ENCODE results near the gene PAM16.

Gene PAM16

DNA sequence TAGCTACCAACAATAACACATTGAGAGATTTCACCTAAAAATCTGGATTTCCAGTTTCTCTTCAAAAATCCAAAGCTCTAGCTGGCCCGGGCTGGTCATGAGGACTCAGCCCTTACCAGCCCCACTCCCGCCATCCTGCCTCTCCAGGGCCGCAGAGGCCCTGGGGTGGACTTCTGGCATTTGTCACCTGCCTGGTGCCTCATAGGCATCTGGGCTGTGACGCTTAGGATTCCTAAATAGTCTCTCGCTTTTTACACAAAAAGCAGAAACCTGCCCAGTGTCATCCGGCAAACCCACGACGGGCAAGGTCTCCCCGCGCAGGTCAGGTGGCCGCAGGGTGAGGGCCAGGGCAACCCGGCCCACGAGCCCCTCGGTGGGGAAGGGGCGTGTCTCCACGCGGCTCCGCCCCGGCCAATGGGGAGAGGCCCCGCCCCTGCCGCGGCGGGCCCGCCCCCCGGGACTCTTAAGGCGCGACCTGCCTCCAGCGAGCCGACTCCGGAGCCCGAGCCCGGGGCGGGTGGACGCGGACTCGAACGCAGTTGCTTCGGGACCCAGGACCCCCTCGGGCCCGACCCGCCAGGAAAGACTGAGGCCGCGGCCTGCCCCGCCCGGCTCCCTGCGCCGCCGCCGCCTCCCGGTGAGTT is 20.4 kb upstream of the PAM16 start, which contains the start of gene VASN:
TSS of gene VASN (plus strand) at position 492 of the 644 bp plus-strand sequence. CDS start 9,030 bp downstream, outside the sequence.
- DNase-seq (ENCODE audit: low read depth in 2 of 2): peak; percentile 54 to 60

GRCh38 chr16:4370570-4371356 is 19.6 kb upstream of the PAM16 start:
- no peak for DNase-seq (ENCODE audit: low read depth in 2 of 2)

DNA sequence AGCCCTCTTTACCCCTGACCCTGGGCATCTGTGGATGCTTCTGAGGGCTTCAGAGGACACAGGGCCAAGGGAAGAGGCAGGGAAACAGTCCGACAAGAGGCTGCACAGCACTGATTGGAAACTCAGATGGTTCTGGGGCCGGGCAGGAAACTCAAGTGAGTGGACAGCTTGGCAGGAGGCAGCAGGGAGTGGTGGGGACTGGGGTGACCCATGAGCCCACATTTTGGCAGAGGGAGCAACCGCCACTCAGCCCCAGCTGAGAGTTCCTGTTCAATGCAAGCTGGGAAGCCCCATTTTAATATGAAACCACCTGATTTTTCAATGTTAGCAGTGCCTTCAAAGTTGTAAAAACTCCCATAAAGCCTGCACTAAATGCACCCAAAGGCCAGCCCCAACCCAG is 19.0 kb upstream of the PAM16 start:
- no peak for DNase-seq (ENCODE audit: low read depth in 2 of 2)

DNA sequence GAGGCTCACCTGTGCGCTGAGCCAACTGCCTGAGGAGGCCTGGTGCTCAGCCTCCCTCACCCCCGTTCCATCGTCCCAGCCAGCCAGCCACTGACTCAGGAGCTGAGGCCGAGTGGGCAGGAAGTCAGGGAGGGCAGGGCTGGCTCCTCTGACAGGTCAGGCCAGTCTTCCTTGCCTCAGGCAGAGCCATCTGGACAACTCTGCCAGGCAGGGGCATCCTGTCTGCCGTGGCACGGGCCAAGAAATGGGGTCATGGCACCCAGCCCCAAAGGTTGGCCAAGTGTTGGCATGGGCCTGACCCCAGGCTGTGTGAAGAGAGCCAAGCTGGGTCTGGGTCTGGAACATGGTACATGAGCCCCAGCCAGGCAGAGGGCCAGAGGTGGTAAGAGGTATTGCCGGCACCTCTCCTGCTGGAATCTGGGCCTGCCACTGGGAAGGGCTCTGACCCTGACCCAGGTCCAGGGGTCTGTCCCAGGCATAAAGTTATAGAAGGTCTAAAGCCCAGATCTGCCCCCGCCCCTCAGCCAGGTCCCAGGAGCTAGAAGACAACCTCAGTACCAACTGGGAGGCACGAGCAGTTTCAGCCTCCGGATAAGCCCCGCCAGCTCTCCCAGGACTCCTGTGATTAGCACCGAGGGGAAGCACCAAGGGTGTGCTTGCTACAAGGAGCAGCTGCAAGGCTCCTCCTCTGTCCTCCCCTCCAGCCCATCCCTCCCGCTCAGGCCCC is 18.0 kb upstream of the PAM16 start:
- no peak for DNase-seq (ENCODE audit: low read depth in 2 of 2)

- DNase-seq (ENCODE audit: low read depth in 2 of 2): no peak
These were observed 16.3 kb upstream of the PAM16 start for GRCh38 chr16:4367393-4367856.

DNA sequence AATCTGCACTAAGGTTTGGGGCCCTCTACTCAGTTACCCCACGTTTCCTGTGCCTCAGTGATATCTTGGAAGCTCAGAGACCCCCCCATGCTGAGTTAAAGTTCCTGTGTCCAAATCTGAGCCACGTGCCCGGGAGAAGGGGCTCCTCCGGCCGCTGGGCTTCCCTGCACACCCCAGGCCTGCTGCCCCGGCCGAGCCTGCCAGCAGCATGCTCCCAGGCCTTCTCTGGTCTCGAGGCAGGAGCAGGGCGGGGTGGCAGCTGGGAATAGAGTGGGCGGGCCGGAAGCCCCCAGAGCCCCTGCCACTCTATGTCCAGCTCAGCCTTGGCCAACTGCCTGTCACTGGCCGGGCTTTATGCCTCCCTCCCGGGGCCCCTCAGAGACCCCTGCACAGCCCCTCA is 14.9 kb upstream of the PAM16 start:
- DNase-seq (ENCODE audit: low read depth in 2 of 2): no peak

GRCh38 chr16:4365615-4366014 is 14.5 kb upstream of the PAM16 start:
- no peak for DNase-seq (ENCODE audit: low read depth in 2 of 2)

GRCh38 chr16:4365014-4365406 is 13.9 kb upstream of the PAM16 start:
- DNase-seq (ENCODE audit: low read depth in 2 of 2): no peak

DNA sequence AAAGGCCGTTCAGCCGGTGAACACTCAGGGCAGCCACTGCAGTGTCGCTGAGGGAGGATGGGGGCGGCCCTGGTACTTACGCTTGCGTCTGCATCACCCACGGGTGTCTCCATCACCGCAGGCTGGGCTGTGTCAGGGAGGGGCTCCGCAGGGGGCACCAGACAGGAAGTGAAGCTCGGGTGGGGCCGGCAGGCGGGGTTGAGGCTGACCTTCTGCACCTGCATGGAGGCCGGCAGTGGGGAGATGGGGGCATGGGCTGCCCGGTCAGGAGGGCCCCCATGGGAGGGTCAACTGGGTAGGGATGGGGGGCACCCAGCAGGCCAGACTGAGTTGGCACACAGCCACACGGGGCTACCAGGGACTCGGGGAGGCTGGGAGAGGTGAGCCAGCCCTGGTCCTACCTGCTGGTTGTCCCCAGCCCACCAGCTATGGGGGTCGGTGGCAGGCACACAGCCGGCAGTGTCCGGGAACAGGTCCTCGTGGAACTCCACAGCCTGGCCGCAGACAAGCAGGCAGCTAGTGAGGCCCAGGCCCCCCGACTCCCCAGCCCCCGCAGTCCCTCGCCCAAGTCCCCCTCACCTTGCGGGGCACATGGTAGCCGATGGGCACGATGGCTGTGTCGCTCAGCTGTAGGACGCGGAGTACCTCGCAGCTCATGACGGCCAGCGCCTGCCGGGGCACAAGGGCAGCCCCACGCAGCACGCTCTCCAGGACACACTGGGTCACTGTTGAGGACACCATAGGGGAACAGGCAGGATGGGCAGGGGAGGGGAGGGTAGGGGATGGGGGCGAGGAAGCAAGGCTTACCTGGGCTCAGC is 13.3 kb upstream of the PAM16 start:
- DNase-seq (ENCODE audit: low read depth in 2 of 2): no peak

GRCh38 chr16:4362476-4363135 is 11.5 kb upstream of the PAM16 start:
- no peak for DNase-seq (ENCODE audit: low read depth in 2 of 2)

- DNase-seq (ENCODE audit: low read depth in 2 of 2): no peak
These were observed 10.8 kb upstream of the PAM16 start for GRCh38 chr16:4361944-4362311.

DNA sequence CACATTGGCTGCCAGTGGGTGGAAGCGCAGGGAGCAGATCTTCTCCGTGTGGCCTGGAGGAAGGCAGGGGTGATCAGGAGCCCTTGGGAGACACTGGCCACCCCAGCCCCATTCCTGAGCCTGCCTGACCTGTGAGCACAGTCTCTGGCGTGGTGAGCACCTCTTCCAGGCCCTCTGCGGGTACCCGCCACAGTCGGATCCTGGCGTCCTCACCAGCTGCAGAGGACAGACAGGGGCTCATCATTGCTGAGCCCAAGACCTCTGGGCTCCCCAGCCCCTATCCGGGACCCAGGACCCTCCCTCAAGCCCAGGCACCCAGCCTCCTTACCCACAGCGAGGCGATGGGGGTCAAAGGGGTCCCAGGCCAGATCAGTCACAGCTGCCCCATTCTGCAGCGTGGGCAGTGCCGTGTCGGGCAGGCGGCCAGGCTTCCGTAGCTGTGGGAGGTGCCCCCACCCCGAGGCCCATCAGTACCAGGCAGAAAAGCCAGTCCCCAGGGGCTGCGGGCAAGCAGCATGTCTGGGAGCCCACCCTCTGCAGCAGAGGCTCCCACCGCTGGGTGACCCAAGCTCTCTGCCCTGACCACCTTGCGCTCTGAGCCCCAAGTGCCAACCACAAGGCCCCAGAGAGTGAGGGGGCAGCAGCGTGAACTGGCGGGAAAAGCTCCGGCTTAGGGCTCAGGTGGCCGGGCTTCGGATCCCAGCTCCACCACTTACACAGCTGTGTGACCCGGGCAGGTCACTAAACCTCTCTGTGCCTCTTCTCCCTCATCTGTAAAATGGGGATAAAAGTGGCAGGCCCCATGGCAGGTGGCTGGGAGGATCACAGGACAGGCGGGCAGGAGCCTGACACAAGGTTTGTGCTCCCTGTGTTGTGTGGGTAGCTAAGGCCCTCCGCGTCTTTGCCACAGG is 10.2 kb upstream of the PAM16 start:
- no peak for DNase-seq (ENCODE audit: low read depth in 2 of 2)

DNA sequence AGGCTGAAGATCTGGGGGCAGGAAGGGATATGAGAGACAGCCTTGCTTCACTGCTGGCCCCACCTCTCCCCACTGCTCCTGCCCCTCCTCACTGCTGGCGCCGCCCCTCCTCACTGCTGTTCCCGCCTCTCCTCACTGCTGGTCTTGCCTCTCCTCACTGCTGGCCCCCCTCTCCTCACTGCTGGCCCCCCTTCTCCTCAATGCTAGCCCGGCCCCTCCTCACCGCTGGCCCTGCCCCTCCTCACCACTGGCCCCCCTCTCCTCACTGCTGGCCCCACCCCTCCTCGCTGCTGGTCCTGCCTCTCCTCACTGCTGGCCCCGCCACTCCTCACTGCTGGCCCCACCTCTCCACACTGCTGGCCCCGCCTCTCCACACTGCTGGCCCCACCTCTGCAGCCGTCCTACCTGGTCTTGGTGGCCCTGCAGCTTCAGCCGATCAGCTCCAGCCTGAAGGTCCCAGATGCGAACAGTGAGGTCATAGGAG is 9.5 kb upstream of the PAM16 start:
- DNase-seq (ENCODE audit: low read depth in 2 of 2): no peak

DNA sequence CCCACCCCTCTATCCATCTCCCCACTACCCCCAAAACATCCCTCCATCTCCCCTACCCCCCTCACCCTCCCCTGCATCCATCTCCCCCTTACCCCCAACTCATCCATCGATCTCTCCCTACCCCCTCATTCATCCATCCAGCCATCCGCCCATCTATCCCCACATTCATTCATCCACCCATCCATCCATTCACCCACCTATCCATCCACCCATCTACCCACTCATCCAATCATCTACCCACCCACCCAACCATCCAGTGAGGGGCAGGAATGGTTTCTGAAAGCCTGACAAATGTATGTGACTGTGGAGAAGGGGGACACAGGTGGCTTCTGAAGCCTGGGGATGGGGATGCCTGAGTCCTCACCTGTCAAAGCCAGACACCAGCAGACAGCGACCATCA is 8.8 kb upstream of the PAM16 start:
- no peak for DNase-seq (ENCODE audit: low read depth in 2 of 2)

DNA sequence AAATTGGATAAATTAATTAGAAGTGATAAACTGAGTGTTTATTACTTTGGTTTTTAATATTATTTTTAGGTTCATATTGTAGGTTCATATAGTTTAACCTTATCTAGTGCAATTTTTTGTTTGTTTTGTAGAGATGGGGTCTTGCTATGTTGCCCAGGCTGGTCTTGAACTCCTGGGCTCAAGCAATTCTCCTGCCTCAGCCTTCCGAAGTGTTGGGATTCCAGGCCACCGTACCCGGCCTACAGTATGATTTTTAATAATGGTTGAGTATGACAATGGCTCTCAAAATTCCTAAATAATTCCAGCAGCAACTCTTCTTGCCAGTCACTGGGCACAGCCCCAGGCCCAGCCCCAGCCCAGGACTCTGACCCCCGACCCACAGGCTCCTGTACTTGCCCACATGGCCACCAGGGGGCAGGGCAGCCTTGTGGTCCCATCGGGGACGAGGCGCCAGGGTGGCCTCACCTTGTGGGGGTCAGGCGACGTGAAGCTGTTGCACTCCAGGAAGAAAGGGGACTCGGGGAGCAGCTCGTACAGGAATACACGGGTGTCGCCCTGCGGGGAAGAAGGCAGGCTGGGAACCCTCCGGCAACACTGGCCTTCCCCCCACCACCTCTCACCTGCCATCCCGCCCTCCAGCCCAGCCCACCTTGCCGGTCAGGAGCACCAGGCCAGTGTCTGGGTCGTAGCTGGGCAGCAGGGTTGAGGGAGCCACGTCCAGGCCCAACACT is 7.9 kb upstream of the PAM16 start:
- no peak for DNase-seq (ENCODE audit: low read depth in 2 of 2)

DNA sequence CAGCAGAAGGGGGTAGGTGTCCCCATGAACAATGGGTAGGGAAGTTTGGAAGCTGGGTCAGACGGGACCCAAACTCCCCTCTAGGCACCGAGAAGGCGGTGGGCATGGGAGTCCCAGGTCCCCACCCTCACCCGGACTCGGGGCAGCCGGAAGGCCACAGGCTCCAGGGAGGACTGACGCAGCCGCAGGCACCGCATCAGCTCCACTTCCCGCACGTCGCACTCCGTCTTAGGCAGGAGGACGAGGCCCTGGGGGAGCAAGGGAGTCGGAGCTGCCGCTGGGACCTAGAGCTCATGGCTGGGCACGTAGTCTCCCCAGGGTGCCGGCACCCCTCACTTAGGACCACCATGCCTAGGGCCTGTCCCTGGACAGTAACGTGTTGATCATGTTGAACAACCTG is 7.1 kb upstream of the PAM16 start:
- DNase-seq (ENCODE audit: low read depth in 2 of 2): no peak

DNA sequence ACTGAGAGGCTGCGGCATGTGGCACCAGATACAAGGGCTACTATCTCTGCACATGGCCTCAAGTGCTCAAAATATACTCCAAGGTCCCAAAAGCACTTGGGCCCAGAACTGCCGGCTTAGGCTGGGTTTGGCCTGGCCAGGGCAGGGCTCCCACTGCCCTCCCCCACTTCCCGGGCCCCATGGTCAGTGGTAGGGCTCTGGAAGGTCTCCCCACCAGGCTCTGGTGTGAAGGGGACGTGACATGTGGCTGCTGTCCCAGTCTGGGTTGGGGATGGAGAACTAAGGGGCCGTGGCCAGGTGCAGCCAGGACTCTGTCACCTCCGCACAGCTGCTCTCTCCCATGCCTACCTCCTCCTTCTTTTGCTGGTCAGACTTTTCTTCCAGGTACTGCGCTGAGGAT is 5.7 kb upstream of the PAM16 start:
- DNase-seq (ENCODE audit: low read depth in 2 of 2): no peak

DNA sequence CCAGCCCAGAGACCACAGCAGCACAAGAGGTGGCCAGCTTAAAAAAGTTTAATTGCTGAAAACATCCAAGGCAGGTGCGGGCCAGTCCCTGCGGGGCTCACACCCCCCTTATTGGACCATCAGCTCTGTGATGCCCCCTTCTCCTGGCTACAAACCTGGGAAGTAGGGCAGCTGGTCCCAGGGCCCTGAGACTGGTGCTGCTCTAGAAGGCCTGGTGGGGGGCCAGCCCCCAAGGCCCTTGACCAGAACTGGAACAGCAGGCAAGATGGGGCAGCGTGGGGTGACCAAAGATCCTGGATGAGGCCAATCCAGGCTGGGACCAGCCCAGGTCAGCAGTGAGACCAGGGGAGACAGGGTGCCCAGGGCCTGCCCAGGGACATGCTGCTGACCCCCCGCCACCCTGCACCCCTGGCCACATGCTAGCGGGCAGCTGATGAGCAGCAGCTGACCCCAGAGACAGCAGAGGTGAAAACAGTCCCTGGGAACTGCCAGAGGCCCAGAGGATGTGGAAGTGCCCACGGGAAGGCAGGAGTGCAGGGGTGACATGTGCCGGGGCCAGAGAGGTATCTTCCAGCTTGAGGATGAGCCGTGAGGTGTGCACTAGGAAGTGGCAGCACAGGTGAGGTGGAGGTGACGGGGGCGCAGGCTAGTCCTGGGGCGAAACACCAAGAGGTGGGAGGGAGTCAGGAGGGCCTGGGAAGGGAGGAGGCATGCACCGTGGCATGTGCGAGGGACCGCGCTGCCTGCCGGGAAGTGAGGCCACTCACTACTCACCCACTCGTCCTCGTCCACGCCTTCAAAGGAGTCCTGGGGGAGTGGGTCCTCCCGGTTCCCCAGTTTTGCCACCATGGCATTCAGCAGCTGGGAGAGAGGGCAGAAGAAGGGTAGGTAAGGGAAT is 3.6 kb upstream of the PAM16 start:
- DNase-seq (ENCODE audit: low read depth in 2 of 2): no peak

Data from fibroblast of skin of left quadriceps (primary cell).